Measurements from ENCODE around the gene TTLL9. TPM values are rescaled to one million over a fixed set of nuclear protein-coding genes. Genes with fewer than 3 reads are reported as not detected.
"Not testable (repeated sequence)": the region's sequence is repeated elsewhere in the genome, so short reads cannot be mapped to it uniquely, and the experiment has no call there.

TTLL9 gene
- total RNA-seq, 1 donor from 2014 or later, result 0.60 TPM

GRCh38 chr20:31910071-31910803 lies 39.8 kb downstream of the TTLL9 start:
- TF ChIP-seq CTCF (IDR thresholded peaks at IDR 0.05), result no peak
- no peak overlapping the region for H3K27ac Mint-ChIP-seq
- ATAC-seq (ENCODE audit: low read depth), result no peak
- POLR2A ChIA-PET, result no interaction called here
- H3K27me3 Mint-ChIP-seq, result no peaks in the 10 kb centered on the region
- H3K9me3 Mint-ChIP-seq, result no peaks in the 10 kb centered on the region
- H3K36me3 Mint-ChIP-seq (ENCODE audit: low read depth), result no peaks in the 10 kb centered on the region
- H3K4me1 Mint-ChIP-seq, result no peaks in the 10 kb centered on the region
- CTCF ChIA-PET, result no interaction called here
- intact Hi-C loops (cut with micrococcal nuclease), result no loop called here
- DNase-seq, result no peak
- H3K4me3 Mint-ChIP-seq, result no peak overlapping the region

GRCh38 chr20:31913431-31914157 lies 43.2 kb downstream of the TTLL9 start:
- Mint-ChIP-seq H3K27ac (no peak overlapping the region), H3K9me3 (peaks cover 2% of the 10 kb centered on the region), H3K36me3 (ENCODE audit: low read depth) (no peaks in the 10 kb centered on the region), H3K4me3 (no peak overlapping the region), H3K27me3 (no peaks in the 10 kb centered on the region), H3K4me1 (peaks cover 6% of the 10 kb centered on the region)
- ATAC-seq (ENCODE audit: low read depth) (no peak), DNase-seq (no peak)
- intact Hi-C loops (cut with micrococcal nuclease), result no loop called here
- CTCF ChIA-PET, result no interaction called here
- POLR2A ChIA-PET, result no interaction called here
- no peak for TF ChIP-seq CTCF (IDR thresholded peaks at IDR 0.05)

DNA sequence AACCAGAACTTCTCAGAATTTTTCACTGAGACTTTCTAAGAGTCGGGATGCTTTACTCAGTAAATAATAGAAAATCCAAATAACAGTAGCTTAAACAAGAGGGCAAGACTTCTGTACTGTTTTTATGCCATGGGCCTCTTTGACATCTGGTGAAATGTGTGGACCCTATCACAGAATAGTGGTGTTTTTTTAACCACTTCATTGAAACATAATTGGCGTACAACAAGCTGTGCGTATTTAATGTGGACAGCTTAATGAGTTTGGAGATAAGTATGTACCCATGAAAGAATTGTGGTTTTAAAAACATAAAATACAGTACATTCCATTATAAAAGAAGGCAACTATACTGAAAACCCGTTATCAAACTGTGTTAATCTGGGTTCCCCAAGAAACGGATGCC lies 43.7 kb downstream of the TTLL9 start:
- ChIA-PET POLR2A (no interaction called here), CTCF (interaction anchor here (0.6 kb wide), 1 partner anchor 14 kb away, joined by 3 read pairs; no protein-coding TSS in a partner anchor)
- H3K36me3 Mint-ChIP-seq (ENCODE audit: low read depth), result no peaks in the 10 kb centered on the region
- H3K27me3 Mint-ChIP-seq, result no peaks in the 10 kb centered on the region
- no peak overlapping the region for H3K27ac Mint-ChIP-seq
- no peak for TF ChIP-seq CTCF (IDR thresholded peaks at IDR 0.05)
- intact Hi-C loops (cut with micrococcal nuclease), result no loop called here
- ATAC-seq (ENCODE audit: low read depth) (no peak), DNase-seq (no peak)
- no peak overlapping the region for H3K4me3 Mint-ChIP-seq
- peaks cover 2% of the 10 kb centered on the region for H3K9me3 Mint-ChIP-seq
- peaks cover 6% of the 10 kb centered on the region for H3K4me1 Mint-ChIP-seq

DNA sequence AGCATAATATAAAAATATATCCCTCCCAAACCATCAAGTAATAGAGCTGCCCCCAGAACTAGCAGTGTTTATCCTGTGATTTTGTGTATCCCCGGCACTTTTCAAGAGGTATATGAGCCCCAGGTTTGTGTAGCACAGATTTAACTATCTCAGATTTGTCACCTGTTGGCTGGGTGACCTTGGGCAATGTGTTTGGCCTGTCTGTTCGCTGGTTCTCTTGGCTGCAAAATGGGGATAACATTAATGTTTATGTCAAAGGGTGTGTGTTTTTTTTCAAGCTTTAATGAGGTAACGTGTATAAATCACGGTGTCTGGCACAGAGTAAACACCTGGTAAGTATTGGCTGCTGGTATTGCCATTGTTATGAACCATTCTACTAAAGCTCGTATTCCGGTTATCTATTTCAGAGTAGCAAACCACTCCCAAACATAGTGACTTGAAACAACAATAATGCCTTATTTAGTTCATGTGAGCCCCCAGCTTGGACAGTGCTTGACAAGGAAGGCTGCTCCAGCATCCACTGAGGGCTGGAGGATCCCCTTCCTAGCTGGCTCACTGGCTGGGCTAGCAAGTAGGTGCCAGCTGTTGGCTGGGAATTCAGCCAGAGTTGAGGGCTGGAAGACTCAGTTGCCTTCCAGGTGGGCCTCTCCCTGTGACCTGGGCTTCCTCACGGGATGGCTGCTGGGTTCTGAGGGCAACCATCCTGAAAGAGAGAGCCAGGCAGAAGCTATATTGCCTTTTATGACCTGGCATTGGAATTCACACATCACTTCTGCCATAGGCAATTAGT lies 45.3 kb downstream of the TTLL9 start:
- no peak for TF ChIP-seq CTCF (IDR thresholded peaks at IDR 0.05)
- peaks cover 2% of the 10 kb centered on the region for H3K9me3 Mint-ChIP-seq
- no peak overlapping the region for H3K4me3 Mint-ChIP-seq
- H3K27ac Mint-ChIP-seq, result no peak overlapping the region
- H3K4me1 Mint-ChIP-seq, result peaks cover 6% of the 10 kb centered on the region
- H3K27me3 Mint-ChIP-seq, result peaks cover under 1% of the 10 kb centered on the region
- CTCF ChIA-PET, result no interaction called here
- intact Hi-C loops (cut with micrococcal nuclease), result no loop called here
- POLR2A ChIA-PET, result no interaction called here
- no peaks in the 10 kb centered on the region for H3K36me3 Mint-ChIP-seq (ENCODE audit: low read depth)
- DNase-seq (no peak), ATAC-seq (ENCODE audit: low read depth) (no peak)

DNA sequence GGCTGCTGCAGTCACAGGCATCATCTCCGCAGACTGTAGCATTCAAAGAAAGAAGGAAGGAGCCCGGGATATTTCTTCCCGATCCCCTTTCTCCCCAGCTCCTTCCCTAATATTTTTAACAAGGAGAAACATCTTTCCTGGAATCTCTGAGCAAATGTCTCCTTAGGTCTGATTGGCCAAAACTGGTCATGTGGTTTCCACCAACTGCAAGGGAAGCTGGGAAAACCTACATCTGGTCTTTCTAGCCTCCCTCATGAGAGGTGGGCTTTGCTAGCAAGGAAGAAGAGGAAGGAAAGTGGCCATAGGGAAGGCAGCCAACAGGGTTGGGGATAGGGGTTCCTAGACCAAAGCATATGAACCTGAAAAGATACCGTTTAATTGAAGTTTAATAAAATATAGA lies 46.3 kb downstream of the TTLL9 start:
- POLR2A ChIA-PET, result no interaction called here

GRCh38 chr20:31917962-31918412 lies 47.6 kb downstream of the TTLL9 start:
- H3K9me3 Mint-ChIP-seq; intact Hi-C loops (cut with micrococcal nuclease); ATAC-seq (ENCODE audit: low read depth); H3K4me1 Mint-ChIP-seq; POLR2A ChIA-PET; CTCF ChIA-PET; H3K36me3 Mint-ChIP-seq (ENCODE audit: low read depth); H3K4me3 Mint-ChIP-seq; DNase-seq; H3K27me3 Mint-ChIP-seq; H3K27ac Mint-ChIP-seq: not testable (repeated sequence)

More for the DNA sequence above, 46.3 kb downstream of the TTLL9 start:
- H3K27me3 Mint-ChIP-seq, result peaks cover 3% of the 10 kb centered on the region
- no peak overlapping the region for H3K27ac Mint-ChIP-seq
- H3K36me3 Mint-ChIP-seq (ENCODE audit: low read depth), result no peaks in the 10 kb centered on the region
- no peak overlapping the region for H3K4me3 Mint-ChIP-seq
- H3K9me3 Mint-ChIP-seq, result peaks cover 2% of the 10 kb centered on the region
- no peak for DNase-seq
- CTCF ChIA-PET, result no interaction called here
- ATAC-seq (ENCODE audit: low read depth), result no peak
- TF ChIP-seq CTCF (IDR thresholded peaks at IDR 0.05), result no peak
- intact Hi-C loops (cut with micrococcal nuclease), result no loop called here
- peaks cover 6% of the 10 kb centered on the region for H3K4me1 Mint-ChIP-seq
